B cell (primary cell): ENCODE measurements around the gene GCN1. TPM values are rescaled to one million over a fixed set of nuclear protein-coding genes. Genes with fewer than 3 reads are reported as not detected.

Experiments used
- ATAC-seq: fragments of 200-7000 bp; cut with Tn5 transposase; one replicate; pipeline ENCODE4 v1.10.0; 2021; ENCODE audit warnings: low read depth, mild to moderate bottlenecking, moderate number of reproducible peaks, moderate library complexity
- CTCF ChIA-PET: fragments of 350-600 bp; sonication (Branson Sonifier 250); formaldehyde crosslinking; loops from one replicate; lab custom pipeline; 2021; ENCODE audit warnings: antibody characterized with exemption, inconsistent platforms; lab: Charles Lee
- POLR2A ChIA-PET: fragments of 350-600 bp; sonication (Branson Sonifier 250); formaldehyde crosslinking; loops from one replicate; lab custom pipeline; 2021; ENCODE audit warnings: antibody characterized with exemption; lab: Charles Lee
- DNase-seq: peaks from one replicate; pipeline ENCODE4 v3.0.0; 2013
- H2AFZ ChIP-seq: 2 replicates; pipeline ENCODE4 v1.6.1; 2012; ENCODE audit warnings: mild to moderate bottlenecking, low read depth, low read length; ENCODE audit not compliant: insufficient read depth, poor library complexity, severe bottlenecking
- H3K27ac ChIP-seq, 2 donors: 1 replicate in 1 of 2; 2 replicates in 1 of 2; pipeline ENCODE4 v1.5.1; 2012 to 2013; ENCODE audit warnings: low read length in 2 of 2, mild to moderate bottlenecking in 2 of 2, moderate library complexity in 1 of 2
- H3K27me3 ChIP-seq, 4 experiments: fragments of 200-600 bp in 1 of 4; sonication (generic) in 1 of 4; replicated peaks in 1 of 4; 1 replicate in 2 of 4; 2 replicates in 2 of 4; pipeline versions ENCODE4 v1.6.1 to v1.7.0; 2013 to 2016; ENCODE audit warnings: low read length in 3 of 4, mild to moderate bottlenecking in 2 of 4, mixed read lengths in 1 of 4, moderate library complexity in 1 of 4; ENCODE audit not compliant: insufficient read depth in 4 of 4, control insufficient read depth in 3 of 4; ENCODE audit errors: control extremely low read depth in 1 of 4
- H3K36me3 ChIP-seq, 2 experiments: replicated peaks in 1 of 2; 1 replicate in 1 of 2; 2 replicates in 1 of 2; pipeline versions ENCODE4 v1.6.1 to v1.7.1; 2013; ENCODE audit warnings: low read length in 1 of 2; ENCODE audit not compliant: insufficient read depth in 2 of 2, control insufficient read depth in 1 of 2; ENCODE audit errors: control extremely low read depth in 1 of 2, extremely low read depth in 1 of 2
- H3K4me1 ChIP-seq, 2 donors: fragments of 200-600 bp in 1 of 2; sonication (generic) in 1 of 2; 1 replicate in 1 of 2; 2 replicates in 1 of 2; pipeline versions ENCODE4 v1.5.1 to v1.6.1; 2013 to 2017; ENCODE audit warnings: low read length in 2 of 2; ENCODE audit not compliant: control insufficient read depth in 2 of 2, insufficient read depth in 2 of 2
- H3K4me2 ChIP-seq: replicated peaks from 2 replicates; pipeline ENCODE3; 2012; ENCODE audit warnings: mild to moderate bottlenecking, low read depth, low read length; ENCODE audit not compliant: poor library complexity, severe bottlenecking
- H3K4me3 ChIP-seq, 5 experiments: fragments of 200-600 bp in 1 of 5; sonication (generic) in 1 of 5; 1 replicate in 3 of 5; 2 replicates in 2 of 5; pipeline versions ENCODE4 v1.5.1 to v1.7.0; 2011 to 2016; ENCODE audit warnings: low read length in 4 of 5, mild to moderate bottlenecking in 4 of 5, low read depth in 2 of 5, control low read depth in 1 of 5, moderate library complexity in 1 of 5; ENCODE audit not compliant: insufficient read depth in 1 of 5; ENCODE audit errors: control extremely low read depth in 1 of 5, extremely low read depth in 1 of 5
- H3K79me2 ChIP-seq: fragments of 200-600 bp; sonication (generic); one replicate; pipeline ENCODE4 v1.6.0; 2016; ENCODE audit warnings: low read length; ENCODE audit not compliant: control insufficient read depth, insufficient read depth
- H3K9ac ChIP-seq: fragments of 200-600 bp; sonication (generic); 2 replicates; pipeline ENCODE4 v1.6.1; 2017; ENCODE audit warnings: mild to moderate bottlenecking, low read length, moderate library complexity
- H3K9me3 ChIP-seq, 3 donors: one replicate each; pipeline versions ENCODE4 v1.6.1 to v1.7.1; 2013; ENCODE audit warnings: low read length in 2 of 3; ENCODE audit not compliant: control insufficient read depth in 2 of 3, insufficient read depth in 1 of 3; ENCODE audit errors: control extremely low read depth in 1 of 3
- H4K20me1 ChIP-seq: 2 replicates; pipeline ENCODE4 v1.6.0; 2012; ENCODE audit warnings: mild to moderate bottlenecking, low read length; ENCODE audit not compliant: insufficient read depth, control insufficient read depth, poor library complexity, severe bottlenecking
- H3K27ac Mint-ChIP-seq: one replicate; pipeline ENCODE4 v1.8.0; 2021; ENCODE audit warnings: mixed read lengths
- H3K27me3 Mint-ChIP-seq: one replicate; pipeline ENCODE4 v1.8.0; 2021; ENCODE audit warnings: mixed read lengths
- H3K4me1 Mint-ChIP-seq: one replicate; pipeline ENCODE4 v1.8.0; 2021; ENCODE audit warnings: mixed read lengths
- H3K4me3 Mint-ChIP-seq: one replicate; pipeline ENCODE4 v1.8.0; 2021; ENCODE audit warnings: mixed read lengths
- H3K9me3 Mint-ChIP-seq: one replicate; pipeline ENCODE4 v1.8.0; 2022; ENCODE audit warnings: mixed read lengths; ENCODE audit not compliant: insufficient read depth
- CTCF ChIP-seq: fragments of 200-600 bp; IDR thresholded peaks from one replicate; pipeline ENCODE4 v1.8.0; 2022; ENCODE audit warnings: antibody characterized with exemption, mild to moderate bottlenecking
- EZH2 ChIP-seq: IDR thresholded peaks from 2 replicates; pipeline ENCODE4 v1.6.1; 2012; ENCODE audit warnings: borderline replicate concordance, low read depth, mild to moderate bottlenecking, moderate library complexity, low read length; ENCODE audit not compliant: insufficient read depth, poor library complexity, severe bottlenecking
- WGBS: methylation state at CpG from one replicate; pipeline ENCODE4 v1.1.5; 2013; ENCODE audit warnings: missing lambda C conversion rate; ENCODE audit not compliant: insufficient coverage; 5-methylcytosine and 5-hydroxymethylcytosine counted together
- intact Hi-C: fragments of 100-400 bp; cut with micrococcal nuclease; formaldehyde crosslinking; loops from one replicate; pipeline ENCODE4 v1.10.0; 2022
- polyA plus RNA-seq: library from polyadenylated mRNA; depleted of rRNA; stranded (reverse); fragments of >200 nt; gene quantifications from 2 replicates; pipeline ENCODE4 v1.2.3, GENCODE V29; 2012
- total RNA-seq, 2 donors: library from RNA; stranded (reverse); fragments of 120-200 nt in 1 of 2; gene quantifications; 1 replicate in 1 of 2; 2 replicates in 1 of 2; pipeline versions ENCODE4 v1.2.3 to v1.2.4, GENCODE V29; 2013 to 2022

Gene GCN1
- total and polyA plus RNA-seq, 2 donors (not counting 1 experiment from before 2014, with no cell fraction given) = 41.3 to 127 TPM

GRCh38 chr12:120196363-120196762 is 1.8 kb upstream of the GCN1 start:
- peak overlapping the region; percentile 61 for H3K4me3 Mint-ChIP-seq
- no peak overlapping the region for H3K4me3 ChIP-seq
- TF ChIP-seq EZH2 (no peak), CTCF (no peak)
- peaks cover 48% of the 10 kb centered on the region for H4K20me1 ChIP-seq
- ATAC-seq = no peak
- no peak overlapping the region for H3K27ac Mint-ChIP-seq
- no peak overlapping the region for H3K9ac ChIP-seq
- peaks cover 74% of the 10 kb centered on the region for H3K79me2 ChIP-seq
- no peaks in the 10 kb centered on the region for H3K9me3 ChIP-seq
- H3K4me1 Mint-ChIP-seq = peaks cover 37% of the 10 kb centered on the region
- no peaks in the 10 kb centered on the region for H3K9me3 Mint-ChIP-seq
- H3K4me2 ChIP-seq = no peak overlapping the region
- ChIA-PET POLR2A (no interaction called here), CTCF (interaction anchor here (1.2 kb wide), 1 partner anchor 9 kb away, joined by 5 read pairs; no protein-coding TSS in a partner anchor)
- no peak overlapping the region for H2AFZ ChIP-seq
- no peak overlapping the region for H3K27ac ChIP-seq
- peaks cover 31 to 42% of the 10 kb centered on the region in 2 donors for H3K4me1 ChIP-seq
- WGBS = no CpG with 5 or more reads among the region's 1 CpG
- H3K27me3 ChIP-seq = no peaks in the 10 kb centered on the region
- no peaks in the 10 kb centered on the region for H3K27me3 Mint-ChIP-seq
- H3K36me3 ChIP-seq = peaks cover 8 to 36% of the 10 kb centered on the region in 2 experiments
- no peak for DNase-seq
- intact Hi-C loops = no loop called here

- peaks cover 25% of the 10 kb centered on the region for H3K4me1 Mint-ChIP-seq
These were observed 335 bp downstream of the GCN1 start for GRCh38 chr12:120194226-120194533.

More at GRCh38 chr12:120194226-120194533, 335 bp downstream of the GCN1 start:
- POLR2A ChIA-PET = no interaction called here
- ATAC-seq (no peak), DNase-seq (no peak)
- Mint-ChIP-seq H3K27ac (peak overlapping the region; percentile 75), H3K4me3 (peak overlapping the region; percentile 90), H3K27me3 (no peaks in the 10 kb centered on the region), H3K9me3 (no peaks in the 10 kb centered on the region)
- intact Hi-C loops = loop anchor here (5.0 kb wide), 1 partner anchor 77 kb away; the partner anchor contains the start of gene RAB35
- Histone ChIP-seq H3K9me3 (no peaks in the 10 kb centered on the region), H3K9ac (peak overlapping the region; percentile 82), H3K27me3 (no peaks in the 10 kb centered on the region), H3K36me3 (peaks cover 8 to 46% of the 10 kb centered on the region in 2 experiments), H3K4me2 (peak overlapping the region; percentile 94), H3K4me3 (peak overlapping the region; percentile 74 to 89 (median 78)), H4K20me1 (peaks cover 40% of the 10 kb centered on the region), H3K79me2 (peaks cover 76% of the 10 kb centered on the region), H2AFZ (peak overlapping the region; percentile 99), H3K4me1 (peaks cover 19 to 29% of the 10 kb centered on the region in 2 donors), H3K27ac (peak overlapping the region in 1 of 2 donors; percentile 85)
- CTCF ChIA-PET = no interaction called here
- WGBS = 0% methylated on average over 18 of the region's 18 CpGs
- TF ChIP-seq EZH2 (no peak), CTCF (no peak)
